Measurements from ENCODE around the gene CHST1.

The CHST1 gene

GRCh38 chr11:45665206-45665932, at the start of gene CHST1:
Gene CHST1 (minus strand): TSS chr11:45665622. CDS start chr11:45650923, 14,699 bp downstream.
- DNase-seq: no peak
- TF ChIP-seq POLR2A (IDR thresholded peaks at IDR 0.05; ENCODE audit: low read length): no peak
- no peak for TF ChIP-seq GATA1 (IDR thresholded peaks at IDR 0.05; ENCODE audit: low read depth, low read length)

GRCh38 chr11:45713573-45713972, 48.2 kb upstream of the CHST1 start:
- TF ChIP-seq GATA1 (IDR thresholded peaks at IDR 0.05; ENCODE audit: low read depth, low read length) (no peak), POLR2A (IDR thresholded peaks at IDR 0.05; ENCODE audit: low read length) (no peak)
- DNase-seq: no peak

- TF ChIP-seq GATA1 (IDR thresholded peaks at IDR 0.05; ENCODE audit: low read depth, low read length): no peak
- TF ChIP-seq POLR2A (IDR thresholded peaks at IDR 0.05; ENCODE audit: low read length): no peak
- no peak for DNase-seq
Observed at GRCh38 chr11:45710561-45710960, 45.1 kb upstream of the CHST1 start.

GRCh38 chr11:45708887-45709663, 43.7 kb upstream of the CHST1 start:
- TF ChIP-seq POLR2A (IDR thresholded peaks at IDR 0.05; ENCODE audit: low read length) (no peak), GATA1 (IDR thresholded peaks at IDR 0.05; ENCODE audit: low read depth, low read length) (no peak)
- no peak for DNase-seq

- TF ChIP-seq POLR2A (IDR thresholded peaks at IDR 0.05; ENCODE audit: low read length): no peak
- TF ChIP-seq GATA1 (IDR thresholded peaks at IDR 0.05; ENCODE audit: low read depth, low read length): no peak
- no peak for DNase-seq
Observed at GRCh38 chr11:45704635-45705034, 39.2 kb upstream of the CHST1 start.

GRCh38 chr11:45704133-45704532, 38.7 kb upstream of the CHST1 start:
- DNase-seq: no peak
- no peak for TF ChIP-seq GATA1 (IDR thresholded peaks at IDR 0.05; ENCODE audit: low read depth, low read length)

- no peak for TF ChIP-seq GATA1 (IDR thresholded peaks at IDR 0.05; ENCODE audit: low read depth, low read length)
- TF ChIP-seq POLR2A (IDR thresholded peaks at IDR 0.05; ENCODE audit: low read length): no peak
- DNase-seq: no peak
Observed at GRCh38 chr11:45702511-45702910, 37.1 kb upstream of the CHST1 start.

- TF ChIP-seq POLR2A (IDR thresholded peaks at IDR 0.05; ENCODE audit: low read length): no peak
- TF ChIP-seq GATA1 (IDR thresholded peaks at IDR 0.05; ENCODE audit: low read depth, low read length): no peak
- no peak for DNase-seq
Observed at GRCh38 chr11:45698777-45699497, 33.5 kb upstream of the CHST1 start.

GRCh38 chr11:45692808-45693453, 27.5 kb upstream of the CHST1 start:
- TF ChIP-seq GATA1 (IDR thresholded peaks at IDR 0.05; ENCODE audit: low read depth, low read length) (no peak), POLR2A (IDR thresholded peaks at IDR 0.05; ENCODE audit: low read length) (no peak)
- no peak for DNase-seq

- TF ChIP-seq GATA1 (IDR thresholded peaks at IDR 0.05; ENCODE audit: low read depth, low read length) (no peak), POLR2A (IDR thresholded peaks at IDR 0.05; ENCODE audit: low read length) (no peak)
- DNase-seq: no peak
Observed at GRCh38 chr11:45688472-45689033, 23.1 kb upstream of the CHST1 start.

- no peak for TF ChIP-seq GATA1 (IDR thresholded peaks at IDR 0.05; ENCODE audit: low read depth, low read length)
- no peak for TF ChIP-seq POLR2A (IDR thresholded peaks at IDR 0.05; ENCODE audit: low read length)
- no peak for DNase-seq
Observed at GRCh38 chr11:45687836-45688235, 22.4 kb upstream of the CHST1 start.

- DNase-seq: no peak
- TF ChIP-seq POLR2A (IDR thresholded peaks at IDR 0.05; ENCODE audit: low read length): no peak
- TF ChIP-seq GATA1 (IDR thresholded peaks at IDR 0.05; ENCODE audit: low read depth, low read length): no peak
Observed at GRCh38 chr11:45685964-45686537, 20.6 kb upstream of the CHST1 start.

- no peak for DNase-seq
- TF ChIP-seq POLR2A (IDR thresholded peaks at IDR 0.05; ENCODE audit: low read length): no peak
- TF ChIP-seq GATA1 (IDR thresholded peaks at IDR 0.05; ENCODE audit: low read depth, low read length): no peak
Observed at GRCh38 chr11:45684440-45684839, 19.0 kb upstream of the CHST1 start.

Measured in erythroblast (primary cell).